ENCODE data around the gene PIEZO2.

PIEZO2 gene

DNA sequence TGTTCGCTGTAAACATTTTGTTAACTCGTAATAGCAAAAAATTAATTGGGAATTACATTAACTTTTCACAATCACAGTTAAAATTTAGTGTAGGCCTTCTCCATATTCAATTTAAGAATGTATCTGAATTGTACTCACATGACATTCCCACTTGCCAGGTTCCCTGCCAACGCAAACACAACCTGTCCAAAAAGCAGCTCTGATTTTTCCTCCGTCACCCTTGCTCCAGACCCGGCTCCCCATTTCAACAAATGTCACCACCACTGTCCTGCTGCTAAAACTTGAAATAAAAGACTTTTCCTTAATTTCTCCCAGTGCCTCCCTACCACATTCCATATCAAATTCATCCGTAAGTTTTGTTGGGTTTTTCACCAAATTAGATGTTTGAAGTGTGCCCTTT, 120.3 kb downstream of the PIEZO2 start:
- H3K27ac ChIP-seq: no peak overlapping the region
- TF ChIP-seq, protein P1, sequence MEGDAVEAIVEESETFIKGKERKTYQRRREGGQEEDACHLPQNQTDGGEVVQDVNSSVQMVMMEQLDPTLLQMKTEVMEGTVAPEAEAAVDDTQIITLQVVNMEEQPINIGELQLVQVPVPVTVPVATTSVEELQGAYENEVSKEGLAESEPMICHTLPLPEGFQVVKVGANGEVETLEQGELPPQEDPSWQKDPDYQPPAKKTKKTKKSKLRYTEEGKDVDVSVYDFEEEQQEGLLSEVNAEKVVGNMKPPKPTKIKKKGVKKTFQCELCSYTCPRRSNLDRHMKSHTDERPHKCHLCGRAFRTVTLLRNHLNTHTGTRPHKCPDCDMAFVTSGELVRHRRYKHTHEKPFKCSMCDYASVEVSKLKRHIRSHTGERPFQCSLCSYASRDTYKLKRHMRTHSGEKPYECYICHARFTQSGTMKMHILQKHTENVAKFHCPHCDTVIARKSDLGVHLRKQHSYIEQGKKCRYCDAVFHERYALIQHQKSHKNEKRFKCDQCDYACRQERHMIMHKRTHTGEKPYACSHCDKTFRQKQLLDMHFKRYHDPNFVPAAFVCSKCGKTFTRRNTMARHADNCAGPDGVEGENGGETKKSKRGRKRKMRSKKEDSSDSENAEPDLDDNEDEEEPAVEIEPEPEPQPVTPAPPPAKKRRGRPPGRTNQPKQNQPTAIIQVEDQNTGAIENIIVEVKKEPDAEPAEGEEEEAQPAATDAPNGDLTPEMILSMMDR (conservative IDR thresholded peaks at IDR 0.05): no peak
- no peak for TF ChIP-seq ZFX (IDR thresholded peaks at IDR 0.05)

DNA sequence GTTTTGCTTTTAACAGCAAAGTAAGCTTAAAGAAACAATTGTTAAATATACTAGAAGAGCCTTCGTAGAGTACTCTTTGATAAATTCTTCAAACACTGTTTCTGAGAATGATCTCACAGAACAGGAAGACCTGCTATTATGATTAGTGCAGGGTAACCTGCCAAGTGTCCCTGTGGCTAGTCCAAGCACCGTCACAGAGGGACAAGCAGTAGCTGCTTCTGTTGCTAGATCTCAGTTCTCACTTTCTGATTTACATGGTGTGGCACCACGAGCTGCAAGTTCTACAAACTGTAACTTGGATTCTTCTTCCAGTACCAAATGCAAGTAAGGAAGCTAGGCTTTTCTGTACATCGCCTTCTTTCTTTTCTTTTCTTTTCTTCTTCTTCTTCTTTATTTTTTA, 121.5 kb downstream of the PIEZO2 start:
- TF ChIP-seq, protein P1 (conservative IDR thresholded peaks at IDR 0.05): no peak
- TF ChIP-seq ZFX (IDR thresholded peaks at IDR 0.05): no peak
- H3K27ac ChIP-seq: no peak overlapping the region

DNA sequence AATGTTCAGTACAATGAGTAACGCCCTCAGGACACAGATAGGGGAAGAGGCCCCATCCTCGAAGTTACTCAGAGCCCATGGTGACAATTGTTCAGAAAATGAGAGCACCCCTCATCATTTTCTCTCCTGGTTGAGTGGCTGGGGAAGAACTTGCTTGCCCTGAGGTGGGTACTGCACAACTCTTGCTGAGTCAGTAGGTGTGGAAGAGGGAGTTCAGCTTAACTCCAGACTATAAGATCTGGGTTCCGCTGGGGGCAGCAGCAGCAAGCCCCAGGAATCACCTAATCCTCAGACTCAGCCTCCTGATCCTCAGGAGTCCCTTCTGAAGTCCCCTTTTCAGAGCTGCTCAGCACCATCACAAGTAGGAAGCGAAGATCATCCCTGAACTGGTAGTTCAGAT, 123.7 kb downstream of the PIEZO2 start:
- H3K27ac ChIP-seq: no peak overlapping the region
- no peak for TF ChIP-seq ZFX (IDR thresholded peaks at IDR 0.05)
- TF ChIP-seq, protein P1 (conservative IDR thresholded peaks at IDR 0.05): no peak

DNA sequence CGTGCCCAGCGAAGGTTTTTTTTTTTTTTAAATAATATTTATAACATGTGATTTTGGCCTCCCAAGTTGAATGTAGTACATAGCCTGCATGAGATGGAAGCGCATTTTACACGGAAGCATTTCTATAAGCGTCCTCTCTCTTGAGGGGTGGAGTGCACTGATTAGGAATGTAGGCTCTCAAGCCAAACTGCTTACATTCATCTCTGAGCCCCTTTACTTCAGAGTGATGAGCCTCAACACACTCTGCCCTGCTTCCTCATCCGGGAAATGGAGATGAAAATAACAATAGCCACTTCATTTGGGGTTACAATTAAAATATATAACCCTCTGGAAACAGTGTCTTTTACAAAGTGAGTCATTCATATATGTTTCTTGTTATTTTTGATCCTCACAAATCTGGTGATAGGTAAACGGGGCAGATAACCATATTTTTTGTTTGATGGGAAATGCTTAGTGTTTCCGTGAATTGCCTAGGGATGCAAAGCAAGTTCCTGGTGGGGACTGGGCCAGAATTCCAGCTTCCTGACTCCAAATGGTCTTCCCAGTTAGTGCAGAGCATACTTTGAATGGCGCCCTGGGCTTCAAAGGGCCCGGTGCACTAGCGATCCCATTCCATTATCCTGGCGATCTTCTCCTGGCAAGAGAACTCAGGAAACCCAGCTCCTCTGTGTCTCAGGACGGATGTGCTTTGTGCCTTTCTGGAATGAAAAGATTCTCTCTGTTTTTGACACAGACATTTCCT, 124.3 kb downstream of the PIEZO2 start:
- H3K27ac ChIP-seq: no peak overlapping the region
- no peak for TF ChIP-seq ZFX (IDR thresholded peaks at IDR 0.05)
- TF ChIP-seq, protein P1 (conservative IDR thresholded peaks at IDR 0.05): no peak

DNA sequence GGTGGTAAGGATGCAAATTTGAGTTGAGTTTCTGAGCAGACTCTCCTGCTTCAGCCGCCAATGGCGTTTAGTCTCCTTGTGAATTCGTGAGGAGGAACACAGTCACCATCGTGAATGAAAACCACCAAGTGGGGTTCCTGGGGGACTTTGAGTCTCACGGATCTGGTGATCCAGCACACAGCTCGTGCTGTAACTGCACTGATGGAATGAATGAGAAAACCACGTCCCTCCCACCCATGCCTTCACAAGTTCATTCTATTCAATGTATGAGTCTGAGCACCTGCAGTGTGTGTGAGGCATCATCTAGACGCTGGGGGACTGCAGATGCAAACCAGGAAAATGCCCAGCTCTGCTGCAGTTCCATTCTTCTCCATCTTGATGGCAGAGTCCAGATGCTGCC, 127.9 kb downstream of the PIEZO2 start:
- no peak overlapping the region for H3K27ac ChIP-seq
- TF ChIP-seq, protein P1 (conservative IDR thresholded peaks at IDR 0.05): no peak
- TF ChIP-seq ZFX (IDR thresholded peaks at IDR 0.05): no peak

DNA sequence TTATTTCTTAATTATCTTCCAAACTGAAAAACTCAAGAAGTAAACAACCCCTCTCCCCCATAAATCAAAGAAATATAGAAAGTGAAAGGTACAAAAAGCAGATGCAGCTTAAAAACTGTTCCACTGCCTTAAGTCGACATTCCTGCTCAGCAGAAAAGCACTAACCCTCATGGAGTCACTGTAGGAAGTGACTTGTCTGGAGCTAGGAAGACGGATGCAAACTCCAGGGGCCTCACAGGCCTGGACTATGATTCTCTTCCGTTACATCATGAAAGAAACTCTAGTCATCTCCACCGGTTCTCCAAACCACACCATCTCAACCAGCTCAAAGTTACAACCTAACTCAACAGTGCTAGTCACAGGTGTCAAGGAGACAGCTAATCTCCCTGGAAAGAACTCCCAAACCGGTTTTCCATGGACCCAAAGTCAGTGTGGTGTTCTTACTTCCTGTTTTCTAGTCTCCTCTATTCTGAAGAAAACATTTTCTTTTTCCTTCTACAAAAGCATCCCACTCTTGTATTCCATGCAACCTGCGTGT, 128.4 kb downstream of the PIEZO2 start:
- TF ChIP-seq, protein P1 (conservative IDR thresholded peaks at IDR 0.05): no peak
- no peak for TF ChIP-seq ZFX (IDR thresholded peaks at IDR 0.05)
- H3K27ac ChIP-seq: no peak overlapping the region

DNA sequence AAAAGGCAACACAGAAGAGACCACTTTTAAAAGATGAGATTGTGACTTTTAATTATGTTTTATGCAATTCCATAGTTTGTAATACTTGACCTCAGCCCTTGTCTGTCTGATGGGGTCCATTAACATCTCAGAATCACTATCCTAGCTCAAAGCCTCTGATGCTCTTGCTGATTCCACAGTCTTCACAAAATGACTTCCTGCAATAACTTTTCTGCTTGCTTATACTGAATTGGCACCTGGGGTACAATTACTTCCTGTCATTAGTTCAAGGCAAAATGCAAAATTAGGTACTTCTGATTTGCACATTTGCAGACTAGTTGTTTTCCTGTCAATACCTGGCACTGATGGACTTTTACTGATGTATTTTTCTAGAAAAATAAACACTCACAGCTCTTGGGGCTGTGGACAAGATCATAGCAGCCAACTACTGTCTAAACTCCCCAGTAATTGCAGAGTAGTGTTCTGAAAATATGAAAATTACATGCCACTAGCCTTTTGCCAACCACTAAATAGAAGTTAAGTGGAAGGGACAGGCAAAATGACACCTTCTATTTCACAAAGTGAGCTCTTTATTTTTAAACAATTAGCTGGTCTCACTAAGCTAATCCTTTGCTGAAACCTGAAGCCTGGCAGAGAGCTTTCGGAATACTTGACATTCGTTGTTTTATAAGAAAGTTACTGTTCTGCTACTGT, 129.1 kb downstream of the PIEZO2 start:
- TF ChIP-seq, protein P1 (conservative IDR thresholded peaks at IDR 0.05): no peak
- TF ChIP-seq ZFX (IDR thresholded peaks at IDR 0.05): no peak

More for the DNA sequence above, 129.1 kb downstream of the PIEZO2 start:
- H3K27ac ChIP-seq: no peak overlapping the region

Measured in C4-2B (cell line).